Transverse colon (tissue), 4 donors: ENCODE results near the gene ADGB. TPM values are rescaled to one million over a fixed set of nuclear protein-coding genes. Genes with fewer than 3 reads are reported as not detected.
A peak's percentile ranks its signal among the peaks of the same experiment; 100 is the strongest.

Experiments used
- DNase-seq: peaks from one replicate; pipeline ENCODE4 v3.0.0-alpha.2; 2019
- H3K27ac ChIP-seq, 4 donors: fragments of 200-600 bp; sonication (generic); 2 replicates each; pipeline ENCODE4 v1.5.1; 2016 to 2018; ENCODE audit warnings: inconsistent platforms in 4 of 4
- H3K27me3 ChIP-seq: fragments of 200-600 bp; sonication (generic); 2 replicates; pipeline ENCODE4 v1.5.1; 2017; ENCODE audit warnings: inconsistent platforms
- H3K36me3 ChIP-seq, 4 donors: fragments of 200-600 bp; sonication (generic); 2 replicates each; pipeline ENCODE4 v1.5.1; 2017 to 2019; ENCODE audit warnings: inconsistent platforms in 4 of 4
- H3K4me1 ChIP-seq, 4 donors: fragments of 200-600 bp; sonication (generic); 2 replicates each; pipeline ENCODE4 v1.5.1; 2017 to 2020; ENCODE audit warnings: inconsistent platforms in 4 of 4
- H3K4me3 ChIP-seq, 4 donors: fragments of 200-600 bp; sonication (generic); 1 replicate in 1 of 4; 2 replicates in 3 of 4; pipeline versions ENCODE4 v1.5.1 to v1.6.1; 2017 to 2019; ENCODE audit warnings: inconsistent platforms in 4 of 4
- H3K9me3 ChIP-seq, 2 donors: fragments of 200-600 bp; sonication (generic); 2 replicates each; pipeline ENCODE4 v1.5.1; 2017 to 2019; ENCODE audit warnings: inconsistent platforms in 2 of 2
- CTCF ChIP-seq, 5 experiments: fragments of 200-600 bp in 3 of 5; fragments of 450-650 bp in 2 of 5; sonication (generic) in 3 of 5; IDR thresholded peaks; 1 replicate in 2 of 5; 2 replicates in 3 of 5; pipeline ENCODE4 v1.5.1; 2016 to 2017; ENCODE audit warnings: antibody characterized with exemption in 5 of 5, inconsistent platforms in 3 of 5, mild to moderate bottlenecking in 2 of 5, moderate library complexity in 1 of 5
- EP300 ChIP-seq: sonication (generic); formaldehyde crosslinking; IDR thresholded peaks from one replicate; pipeline ENCODE4 v1.6.1; 2017; ENCODE audit warnings: antibody characterized with exemption, low read depth
- POLR2A ChIP-seq: fragments of 450-650 bp; IDR thresholded peaks from one replicate; pipeline ENCODE4 v1.6.1; 2016; ENCODE audit warnings: antibody characterized with exemption, mild to moderate bottlenecking, moderate library complexity
- POLR2AphosphoS5 ChIP-seq, 3 donors: sonication (generic); formaldehyde crosslinking; IDR thresholded peaks; one replicate each; pipeline ENCODE4 v1.6.1; 2016; ENCODE audit warnings: antibody characterized with exemption in 3 of 3
- WGBS, 2 donors: methylation state at CpG; one replicate each; pipeline ENCODE4 v1.1.5; 2018; ENCODE audit warnings: low coverage in 1 of 2; 5-methylcytosine and 5-hydroxymethylcytosine counted together
- in situ Hi-C, 4 donors: fragments of 200-750 bp; cut with MboI; loops; one replicate each; pipeline versions ENCODE4 v1.15.0 to v1.15.1; 2017; ENCODE audit warnings: low sequenced_read_pairs in 3 of 4, low pct_ligation_motif_present in 1 of 4, low pct_unique_long_range_greater_than_20kb in 1 of 4
- intact Hi-C: fragments of 100-400 bp; cut with DNase I; formaldehyde crosslinking; loops from one replicate; pipeline ENCODE4 v1.15.1; 2023; ENCODE audit warnings: low total_unique reads
- total RNA-seq, 4 donors: library from RNA; depleted of rRNA; stranded (reverse); fragments of >200 nt; gene quantifications; one replicate each; pipeline ENCODE4 v1.1.0, GENCODE V29; 2016

ADGB gene
- total RNA-seq, 4 donors from 2014 or later = 1.1 to 28.7 (median 3.2) TPM

DNA sequence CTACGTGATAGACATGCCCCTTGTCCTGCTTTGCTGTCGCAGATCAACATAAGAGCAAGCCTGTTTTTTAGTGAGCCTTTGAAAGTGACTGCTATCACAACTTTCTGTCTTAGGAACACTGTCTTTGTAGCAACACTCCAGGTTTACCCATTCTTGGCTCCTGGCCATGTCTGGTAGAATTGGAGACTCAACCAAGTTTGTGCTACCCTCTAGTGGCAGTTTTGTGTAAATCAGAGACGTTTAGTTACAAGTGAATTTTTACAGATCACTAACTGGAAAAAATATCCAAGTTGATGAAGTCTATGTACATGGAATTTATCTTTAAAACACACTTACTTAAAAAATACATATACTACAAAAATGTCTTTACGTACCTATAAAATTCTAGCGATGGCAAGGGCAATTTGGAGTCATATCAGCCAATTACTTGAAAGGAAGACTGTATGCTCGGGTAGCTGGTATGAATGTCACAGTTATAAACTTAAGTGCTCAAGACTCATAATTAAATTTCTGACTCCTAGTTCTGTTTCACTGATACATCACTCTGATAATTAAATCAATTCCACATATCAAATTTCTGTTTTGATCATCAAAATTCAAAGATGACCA is 101.4 kb downstream of the ADGB start:
- intact Hi-C loops = no loop called here
- in situ Hi-C loops = loop anchor here in 1 of 4 donors (10.0 to 25.0 kb wide), 2 partner anchors 165 to 763 kb away; no protein-coding TSS in a partner anchor
- Histone ChIP-seq H3K4me3 (no peak overlapping the region), H3K4me1 (no peaks in the 10 kb centered on the region), H3K27ac (no peak overlapping the region), H3K27me3 (no peaks in the 10 kb centered on the region), H3K36me3 (no peaks in the 10 kb centered on the region), H3K9me3 (no peaks in the 10 kb centered on the region)
- 25 to 28% methylated on average over 6 of the region's 6 CpGs for WGBS, 2 donors
- peak in 2 of 3 donors; percentile 72 to 73 for TF ChIP-seq POLR2AphosphoS5 (IDR thresholded peaks at IDR 0.05)
- no peak for TF ChIP-seq EP300
- TF ChIP-seq POLR2A = no peak
- TF ChIP-seq CTCF (IDR thresholded peaks at IDR 0.05) = peak; percentile 70 to 82 (median 71)
- peak; percentile 78 for DNase-seq

DNA sequence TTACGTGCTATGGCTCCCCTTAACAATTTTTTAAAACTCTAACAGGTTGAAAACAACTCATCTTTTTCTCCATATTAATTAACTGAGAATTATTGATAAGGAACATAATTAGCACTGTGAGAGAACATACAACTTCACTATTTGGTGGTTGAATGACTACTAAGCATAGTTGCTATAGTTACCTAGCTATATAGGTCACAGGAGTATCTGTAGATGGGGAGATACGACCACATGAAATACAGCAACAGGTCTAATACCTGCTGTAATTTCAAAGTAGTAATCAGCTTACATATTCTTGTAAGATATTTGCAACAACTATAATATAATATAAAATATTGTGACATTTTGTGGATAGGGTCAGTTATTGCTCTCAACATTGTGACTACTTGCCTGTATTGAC is 102.9 kb downstream of the ADGB start:
- in situ Hi-C loops = loop anchor here in 1 of 4 donors (10.0 to 25.0 kb wide), 2 partner anchors 167 to 764 kb away; no protein-coding TSS in a partner anchor
- 74 to 76% methylated on average over 2 of the region's 2 CpGs for WGBS, 2 donors

GRCh38 chr6:146709036-146709622 is 110.4 kb downstream of the ADGB start:
- no peaks in the 10 kb centered on the region for H3K9me3 ChIP-seq
- H3K36me3 ChIP-seq = no peaks in the 10 kb centered on the region
- intact Hi-C loops = no loop called here
- no peaks in the 10 kb centered on the region for H3K4me1 ChIP-seq
- no peak for TF ChIP-seq POLR2A
- no peak for TF ChIP-seq POLR2AphosphoS5 (IDR thresholded peaks at IDR 0.05)
- TF ChIP-seq EP300 = no peak
- no peak for TF ChIP-seq CTCF (IDR thresholded peaks at IDR 0.05)
- no peaks in the 10 kb centered on the region for H3K27me3 ChIP-seq
- DNase-seq = no peak
- 63 to 73% methylated on average over 1 to 2 of the region's 2 CpGs for WGBS, 2 donors
- in situ Hi-C loops = loop anchor here in 1 of 4 donors (10.0 to 25.0 kb wide), 2 partner anchors 174 to 772 kb away; no protein-coding TSS in a partner anchor
- H3K4me3 ChIP-seq = no peak overlapping the region
- H3K27ac ChIP-seq = no peak overlapping the region

More for the DNA sequence above, 102.9 kb downstream of the ADGB start:
- Histone ChIP-seq H3K27ac (no peak overlapping the region), H3K4me1 (no peaks in the 10 kb centered on the region), H3K9me3 (no peaks in the 10 kb centered on the region), H3K4me3 (no peak overlapping the region), H3K36me3 (no peaks in the 10 kb centered on the region), H3K27me3 (no peaks in the 10 kb centered on the region)
- TF ChIP-seq POLR2AphosphoS5 (IDR thresholded peaks at IDR 0.05) = no peak
- no peak for TF ChIP-seq CTCF (IDR thresholded peaks at IDR 0.05)
- TF ChIP-seq EP300 = no peak
- TF ChIP-seq POLR2A = no peak
- intact Hi-C loops = no loop called here
- DNase-seq = no peak

- intact Hi-C loops = no loop called here
- H3K36me3 ChIP-seq = no peaks in the 10 kb centered on the region
- TF ChIP-seq POLR2AphosphoS5 (IDR thresholded peaks at IDR 0.05) (no peak), POLR2A (no peak), EP300 (no peak), CTCF (IDR thresholded peaks at IDR 0.05) (no peak)
- no peaks in the 10 kb centered on the region for H3K9me3 ChIP-seq
- no peak overlapping the region for H3K27ac ChIP-seq
- DNase-seq = no peak
- no peaks in the 10 kb centered on the region for H3K4me1 ChIP-seq
- no peak overlapping the region for H3K4me3 ChIP-seq
- in situ Hi-C loops = loop anchor here in 1 of 4 donors (25.0 kb wide), 1 partner anchor 782 kb away; no protein-coding TSS in a partner anchor
- no peaks in the 10 kb centered on the region for H3K27me3 ChIP-seq
- WGBS, 2 donors = 54 to 90% methylated on average over 4 of the region's 4 CpGs
Measured at GRCh38 chr6:146719387-146719786, 120.6 kb downstream of the ADGB start.
